Activated CD4-positive, alpha-beta T cell treated with anti-CD3 and anti-CD28 coated beads for 1 hour (primary cell): Measurements from ENCODE around the gene USP3.
"Not testable (repeated sequence)": the region's sequence is repeated elsewhere in the genome, so short reads cannot be mapped to it uniquely, and the experiment has no call there.

Experiments
- DNase-seq: peaks from one replicate; pipeline ENCODE4 v3.0.0-alpha.2; 2020

Gene USP3

GRCh38 chr15:63597038-63597790 lies 92.8 kb downstream of the USP3 start, which contains the start of gene FBXL22:
FBXL22 (plus strand) TSS chr15:63597387; CDS start chr15:63597393, 6 bp downstream.
- DNase-seq, result no peak

- no peak for DNase-seq
Observed at GRCh38 chr15:63597821-63598220, 93.4 kb downstream of the USP3 start.

GRCh38 chr15:63598473-63599400 lies 94.3 kb downstream of the USP3 start:
- no peak for DNase-seq

DNA sequence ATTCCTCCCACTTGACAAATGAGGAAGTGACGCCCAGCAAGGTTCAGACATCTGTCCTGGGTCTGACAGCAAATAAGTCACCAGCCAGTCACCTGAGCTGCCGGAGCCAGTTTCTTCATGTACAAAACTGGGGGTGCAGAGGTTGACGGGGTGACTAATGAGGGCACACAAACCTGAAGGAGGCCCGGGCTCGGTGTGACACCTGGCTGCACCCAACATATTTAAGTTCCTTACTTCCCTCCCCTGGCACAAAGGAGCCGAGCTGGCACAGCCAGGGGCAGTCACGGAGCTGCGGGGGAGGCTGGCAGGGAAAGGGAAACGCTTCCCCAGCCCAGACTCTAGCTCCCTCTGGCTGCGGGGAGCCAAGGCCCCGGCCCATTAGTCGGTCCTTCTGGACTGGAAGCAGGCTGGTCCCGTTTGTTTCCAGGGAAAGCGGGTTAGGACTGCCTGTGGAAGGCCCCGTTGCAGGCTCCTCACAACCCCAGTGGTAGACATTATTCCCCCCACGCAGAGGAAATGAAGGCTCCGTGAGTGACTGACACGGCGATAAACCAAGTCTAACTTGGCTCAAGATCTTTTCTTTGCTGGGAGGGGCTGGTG lies 95.1 kb downstream of the USP3 start:
- DNase-seq, result peak; percentile 26

- no peak for DNase-seq
Observed at GRCh38 chr15:63600001-63600615, 95.7 kb downstream of the USP3 start.

DNA sequence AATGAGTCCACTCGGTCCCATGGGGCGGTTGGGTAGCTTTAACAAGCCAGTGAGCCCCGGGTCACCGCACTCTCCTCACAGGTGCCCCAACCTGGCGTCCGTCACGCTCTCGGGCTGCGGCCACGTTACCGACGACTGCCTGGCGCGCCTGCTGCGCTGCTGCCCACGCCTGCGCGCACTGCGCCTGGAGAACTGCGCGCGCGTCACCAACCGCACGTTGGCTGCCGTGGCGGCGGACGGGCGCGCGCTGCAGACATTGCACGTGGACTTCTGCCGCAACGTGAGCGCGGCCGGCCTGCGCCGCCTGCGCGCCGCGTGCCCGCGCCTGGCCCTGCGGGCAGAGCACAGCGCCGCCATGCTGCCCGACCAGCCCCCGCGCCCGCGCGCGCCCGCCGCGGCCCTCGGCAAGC lies 96.2 kb downstream of the USP3 start:
- DNase-seq, result peak; percentile 84

GRCh38 chr15:63601026-63601703 lies 96.8 kb downstream of the USP3 start:
- peak; percentile 32 for DNase-seq

GRCh38 chr15:63601704-63602185 lies 97.4 kb downstream of the USP3 start:
- DNase-seq, result no peak

DNA sequence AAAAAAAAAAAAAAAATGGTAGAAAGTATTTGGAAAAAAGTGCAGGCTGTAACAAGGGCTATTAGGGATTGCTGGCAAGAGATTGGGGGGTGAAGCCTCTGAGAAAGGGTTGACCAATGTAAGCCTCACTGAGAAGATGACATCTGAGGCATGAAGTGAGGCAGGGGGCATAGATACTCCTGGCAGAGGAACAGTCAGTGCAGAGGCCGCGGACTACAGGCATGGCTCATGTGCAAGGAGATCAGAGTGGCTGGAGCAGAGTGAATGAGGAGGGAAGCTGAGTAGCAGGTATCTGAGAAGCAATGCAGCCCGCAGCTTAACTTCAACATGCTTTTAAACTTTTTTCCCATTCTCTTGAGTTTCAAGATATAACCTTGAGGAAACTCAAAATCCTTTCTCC lies 98.2 kb downstream of the USP3 start:
- DNase-seq, result no peak

DNA sequence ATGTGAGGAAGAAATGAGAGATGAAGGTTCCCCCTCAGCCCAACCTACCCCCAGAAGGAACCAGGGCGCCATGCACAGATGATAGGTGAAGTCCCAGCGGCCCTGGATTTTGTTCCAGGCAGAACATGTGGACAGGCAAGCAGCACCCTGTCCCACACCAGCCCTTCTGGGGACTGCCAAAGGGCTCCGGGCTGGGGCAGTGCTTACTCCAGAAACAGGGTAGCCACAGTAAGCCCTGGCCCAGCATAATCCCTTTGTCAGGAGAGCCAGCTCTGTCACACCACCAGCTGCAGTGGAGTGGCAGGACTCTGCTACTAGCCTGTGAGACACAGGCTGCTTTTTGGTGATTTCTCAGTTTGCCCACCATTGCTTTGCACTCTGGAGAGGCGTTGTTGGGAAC lies 99.1 kb downstream of the USP3 start:
- DNase-seq, result no peak

DNA sequence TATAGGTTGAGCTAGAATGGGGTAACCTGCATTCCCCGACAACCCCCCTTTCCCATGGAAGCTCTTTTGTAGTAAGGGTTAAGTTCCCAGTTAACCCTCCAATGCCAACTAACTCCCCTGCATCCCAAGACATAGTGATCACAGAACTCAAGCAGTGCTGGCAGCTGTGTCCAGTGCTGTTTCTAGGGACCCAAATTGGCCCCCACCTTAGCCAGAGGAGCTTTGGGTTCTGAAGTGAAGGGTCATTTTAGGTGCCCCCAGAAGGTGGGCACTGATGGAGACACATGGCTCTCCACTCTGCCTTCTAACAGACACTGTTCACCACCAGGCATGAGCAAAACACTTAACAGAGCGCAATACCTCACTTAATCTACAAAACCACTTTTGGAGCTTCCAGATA lies 99.9 kb downstream of the USP3 start:
- no peak for DNase-seq

DNA sequence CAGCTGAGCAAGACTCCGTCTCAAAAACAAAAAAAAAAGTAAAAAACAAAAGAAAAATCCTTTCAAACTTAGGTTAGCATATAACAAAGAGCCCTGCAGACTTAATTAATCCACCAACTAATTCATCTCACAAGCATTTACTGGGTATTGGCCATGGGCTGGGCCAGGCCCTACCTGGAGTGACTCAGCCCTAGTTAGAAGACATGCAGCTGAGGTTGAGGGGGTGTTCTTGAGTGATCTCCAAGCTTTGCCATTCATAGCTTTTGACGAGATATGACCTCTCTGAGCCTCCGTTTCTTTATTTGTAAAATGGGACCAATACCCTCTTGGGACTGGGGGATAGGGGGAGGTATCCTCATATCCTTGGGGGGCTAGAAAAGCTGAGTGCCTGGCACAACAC lies 100.6 kb downstream of the USP3 start:
- no peak for DNase-seq

DNA sequence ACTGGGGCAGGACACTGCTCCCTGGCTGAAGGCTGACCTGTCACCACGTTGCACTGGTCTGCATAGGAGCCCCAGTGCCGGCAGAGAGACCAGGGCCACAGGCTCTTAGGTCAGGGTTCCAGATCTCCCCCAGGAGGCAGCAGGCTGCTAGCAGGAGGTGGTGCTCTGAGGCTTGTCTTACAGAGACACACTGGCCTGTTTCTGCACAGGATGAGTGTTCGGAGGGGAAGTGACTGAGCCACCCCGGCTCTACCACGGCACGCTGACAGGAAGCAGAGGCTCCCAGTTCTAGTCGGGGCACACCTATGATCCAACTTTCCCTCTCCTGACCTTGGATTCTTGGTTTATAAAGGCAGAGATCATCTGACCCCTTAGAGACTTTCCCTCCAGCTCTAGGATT lies 101.4 kb downstream of the USP3 start:
- peak; percentile 41 for DNase-seq

- DNase-seq, result no peak
Observed at GRCh38 chr15:63606308-63606707, 101.9 kb downstream of the USP3 start.

DNA sequence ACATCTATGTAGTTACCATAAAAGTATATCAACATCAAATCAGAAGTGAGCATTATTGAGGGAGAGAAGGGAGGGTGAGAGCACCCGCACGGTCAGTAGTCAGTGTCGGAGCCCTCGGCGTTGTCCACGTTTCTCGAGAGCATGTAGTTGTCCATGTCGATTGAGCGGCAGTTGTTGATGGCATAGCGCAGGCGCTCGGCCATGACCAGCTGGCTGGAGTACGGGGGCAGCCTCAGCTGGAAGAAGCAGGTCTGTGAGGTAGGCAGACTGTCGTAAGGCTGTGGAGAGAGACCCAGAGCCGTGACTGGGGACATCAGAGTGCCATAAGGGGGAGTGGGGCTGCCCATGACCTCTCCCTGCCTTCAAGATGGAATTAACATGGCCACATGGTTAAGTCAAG lies 104.6 kb downstream of the USP3 start:
- DNase-seq, result no peak

- DNase-seq, result no peak
Observed at GRCh38 chr15:63609448-63609847, 105.1 kb downstream of the USP3 start.

DNA sequence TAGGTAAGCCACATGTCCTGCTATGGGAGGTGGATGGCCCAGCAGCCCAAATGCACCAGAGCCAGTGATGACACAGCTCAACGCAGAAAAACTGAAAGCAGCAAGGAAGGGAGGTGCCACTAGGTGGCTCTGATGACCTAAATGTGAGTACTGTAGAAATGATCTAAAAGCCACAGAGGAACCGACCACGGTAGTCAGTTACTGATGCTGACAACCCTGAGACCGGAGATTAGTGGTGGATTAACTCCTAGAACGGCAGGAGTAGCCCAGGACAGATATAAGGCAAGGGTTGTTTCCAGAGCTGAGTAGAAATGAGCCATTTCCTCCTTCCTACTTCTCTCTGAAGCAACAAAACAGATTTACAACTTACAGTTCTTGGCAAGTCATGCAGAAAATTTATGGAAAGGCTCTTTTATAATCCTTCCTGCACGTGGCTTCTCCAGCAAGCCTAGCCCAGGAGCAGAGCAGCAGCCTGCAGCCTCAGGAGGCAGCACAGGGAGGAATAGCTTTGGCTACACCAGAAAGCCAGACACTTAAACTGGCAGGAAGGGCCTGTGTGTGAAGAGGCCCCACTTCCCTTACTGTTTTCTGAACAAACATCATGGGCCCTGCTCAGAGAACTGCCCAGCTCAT lies 105.9 kb downstream of the USP3 start:
- DNase-seq, result peak; percentile 55

DNA sequence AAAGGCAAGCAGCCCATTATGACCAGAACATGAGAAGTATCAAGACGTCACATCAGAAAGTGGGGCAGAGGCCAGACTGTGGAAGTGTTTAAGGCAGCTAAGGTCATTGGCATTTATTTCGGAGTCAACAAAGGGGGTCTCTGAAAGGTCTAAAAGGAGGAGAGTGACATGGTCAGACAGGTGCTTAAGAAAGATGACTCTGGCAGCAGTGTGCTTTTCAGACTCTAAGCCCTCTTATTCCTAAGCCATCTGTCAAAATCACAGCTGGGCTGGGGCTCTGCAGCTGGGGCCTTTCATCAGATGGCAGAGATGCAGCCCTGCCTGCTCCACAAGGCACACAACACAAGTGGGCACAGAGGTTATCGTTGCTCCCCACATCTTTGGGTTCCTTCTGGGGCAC lies 106.8 kb downstream of the USP3 start:
- DNase-seq, result no peak

DNA sequence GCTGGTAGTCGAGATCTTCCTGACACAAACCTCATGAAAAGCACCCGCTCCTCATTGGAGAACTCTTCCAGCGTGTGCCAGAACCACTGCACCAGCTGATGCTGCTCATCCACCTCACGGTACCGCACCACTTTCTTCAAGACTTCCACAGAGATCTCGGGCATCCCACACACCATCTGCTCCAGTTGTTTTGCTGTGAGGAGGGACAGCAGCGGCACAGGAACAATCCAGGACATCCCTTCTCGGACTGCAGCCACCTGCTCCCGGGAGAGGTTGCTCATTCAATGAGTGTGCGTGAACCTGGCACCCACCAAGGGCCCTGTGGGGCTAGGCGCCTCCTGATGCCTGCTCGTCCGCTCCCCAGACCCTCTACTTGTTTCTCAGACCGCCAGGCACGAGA lies 107.9 kb downstream of the USP3 start:
- DNase-seq, result no peak

DNA sequence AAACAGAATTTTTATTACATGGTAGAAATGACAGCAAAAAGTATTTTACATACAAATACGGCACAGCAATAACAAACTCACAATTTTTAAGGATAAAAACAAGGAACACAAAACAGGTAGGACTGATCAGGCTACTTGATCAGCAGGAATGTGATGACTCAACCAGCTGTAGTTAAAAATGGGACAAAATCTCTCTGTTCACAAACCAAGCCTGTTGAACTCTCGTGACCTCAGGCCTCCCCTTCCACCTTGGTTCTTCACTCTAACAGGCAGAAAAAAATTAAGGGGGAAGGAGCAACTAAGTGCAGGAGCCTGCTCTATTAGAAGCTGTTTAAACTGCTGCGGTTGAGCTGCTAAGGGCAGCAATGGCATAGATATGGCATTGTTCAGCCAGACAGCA lies 111.5 kb downstream of the USP3 start:
- no peak for DNase-seq

DNA sequence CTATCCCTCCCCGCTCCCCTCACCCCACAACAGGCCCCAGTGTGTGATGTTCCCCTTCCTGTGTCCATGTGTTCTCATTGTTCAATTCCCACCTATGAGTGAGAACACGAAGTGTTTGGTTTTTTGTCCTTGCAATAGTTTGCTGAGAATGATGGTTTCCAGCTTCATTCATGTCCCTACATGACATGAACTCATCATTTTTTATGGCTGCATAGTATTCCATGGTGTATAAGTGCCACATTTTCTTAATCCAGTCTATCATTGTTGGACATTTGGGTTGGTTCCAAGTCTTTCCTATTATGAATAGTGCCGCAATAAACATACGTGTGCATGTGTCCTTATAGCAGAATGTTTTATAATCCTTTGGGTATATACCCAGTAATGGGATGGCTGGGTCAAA lies 112.8 kb downstream of the USP3 start:
- DNase-seq, result not testable (repeated sequence)

DNA sequence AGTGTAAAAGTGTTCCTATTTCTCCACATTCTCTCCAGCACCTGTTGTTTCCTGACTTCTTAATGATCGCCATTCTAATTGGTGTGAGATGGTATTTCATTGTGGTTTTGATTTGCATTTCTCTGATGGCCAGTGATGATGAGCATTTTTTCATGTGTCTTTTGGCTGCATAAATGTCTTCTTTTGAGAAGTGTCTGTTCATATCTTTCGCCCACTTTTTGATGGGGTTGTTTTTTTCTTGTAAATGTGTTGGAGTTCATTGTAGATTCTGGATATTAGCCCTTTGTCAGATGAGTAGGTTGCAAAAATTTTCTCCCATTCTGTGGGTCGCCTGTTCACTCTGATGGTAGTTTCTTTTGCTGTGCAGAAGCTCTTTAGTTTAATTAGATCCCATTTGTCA lies 113.2 kb downstream of the USP3 start:
- not testable (repeated sequence) for DNase-seq
